Measurements from ENCODE around the gene GDPD5.

DNA sequence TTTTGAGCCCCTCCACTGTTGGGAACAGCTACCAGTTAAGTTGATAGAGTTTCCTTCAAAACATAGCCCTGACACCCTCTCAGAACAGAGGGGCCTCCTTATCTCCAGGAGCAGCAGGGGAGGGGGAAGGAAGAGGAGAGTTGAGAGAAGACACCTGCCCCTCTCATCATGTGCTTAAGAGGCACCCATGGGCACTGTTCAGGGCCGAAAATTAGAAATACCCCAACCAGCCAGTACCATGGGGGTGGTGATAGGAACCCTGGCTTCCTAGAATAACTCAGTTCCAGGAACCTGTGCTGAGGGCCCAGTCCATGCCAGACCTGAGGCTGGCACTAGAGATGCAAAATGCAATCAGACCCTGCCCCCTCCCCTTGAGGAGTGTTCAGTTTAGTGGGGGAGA, 9.3 kb upstream of the GDPD5 start:
- TF ChIP-seq POLR2A (IDR thresholded peaks at IDR 0.05), result no peak
- TF ChIP-seq CTCF (IDR thresholded peaks at IDR 0.05), result no peak

All from adrenal gland (tissue), 5 donors.